K562 (cell line): ENCODE data around the gene HOXC11. TPM values are rescaled to one million over a fixed set of nuclear protein-coding genes. Genes with fewer than 3 reads are reported as not detected.

Experiments
- ARID2 ChIP-seq: fragments of 450-650 bp; IDR thresholded peaks from 2 replicates; pipeline ENCODE4 v1.6.1; 2017; ENCODE audit warnings: antibody characterized with exemption, mild to moderate bottlenecking
- DMBX1 ChIP-seq: fragments of 250-450 bp; sonication (Bioruptor Pico); IDR thresholded peaks from 2 replicates; pipeline ENCODE4 v1.8.0; 2022; ENCODE audit warnings: inconsistent platforms, mild to moderate bottlenecking, moderate library complexity, borderline replicate concordance
- GABPB2 ChIP-seq: fragments of 250-450 bp; sonication (Bioruptor Pico); conservative IDR thresholded peaks from 2 replicates; pipeline ENCODE4 v1.5.1; 2021; ENCODE audit warnings: mild to moderate bottlenecking
- MTF1 ChIP-seq: fragments of 250-450 bp; sonication (Bioruptor Pico); IDR thresholded peaks from 2 replicates; pipeline ENCODE4 v1.9.0; 2021; ENCODE audit warnings: moderate library complexity, mild to moderate bottlenecking, inconsistent platforms, borderline replicate concordance
- NFIC ChIP-seq: fragments of 450-650 bp; IDR thresholded peaks from 2 replicates; pipeline ENCODE4 v1.6.1; 2017; ENCODE audit warnings: mild to moderate bottlenecking, inconsistent platforms
- PCBP1 ChIP-seq: fragments of 200-400 bp; formaldehyde crosslinking; IDR thresholded peaks from 2 replicates; pipeline ENCODE4 v1.6.1; 2018; ENCODE audit warnings: mild to moderate bottlenecking, low read depth, low read length; ENCODE audit not compliant: poor library complexity, severe bottlenecking
- POLR3A ChIP-seq: IDR thresholded peaks from 2 replicates; pipeline ENCODE4 v1.6.1; 2011; ENCODE audit warnings: borderline replicate concordance, mild to moderate bottlenecking, moderate library complexity; ENCODE audit not compliant: insufficient read length, insufficient read depth; ENCODE audit errors: extremely low read depth
- RBM22 ChIP-seq: fragments of 200-400 bp; formaldehyde crosslinking; IDR thresholded peaks from 2 replicates; pipeline ENCODE4 v1.6.1; 2018; ENCODE audit warnings: low read length, low read depth; ENCODE audit not compliant: poor library complexity, severe bottlenecking
- SIRT6 ChIP-seq: IDR thresholded peaks from one replicate; pipeline ENCODE4 v1.6.1; 2012; ENCODE audit warnings: low read depth, mild to moderate bottlenecking, control low read depth, inconsistent platforms, low read length, moderate library complexity
- SIX5 ChIP-seq, 2 experiments: IDR thresholded peaks; 2 replicates each; pipeline ENCODE4 v1.6.1; 2011; ENCODE audit warnings: low read length in 2 of 2, borderline replicate concordance in 1 of 2, low read depth in 1 of 2, mild to moderate bottlenecking in 1 of 2, moderate library complexity in 1 of 2; ENCODE audit not compliant: insufficient read depth in 1 of 2
- SRSF9 ChIP-seq: fragments of 200-400 bp; formaldehyde crosslinking; IDR thresholded peaks from 2 replicates; pipeline ENCODE4 v1.6.1; 2017; ENCODE audit warnings: low read depth, low read length, borderline replicate concordance
- STAT5B ChIP-seq: fragments of 250-450 bp; sonication (Bioruptor Pico); IDR thresholded peaks from 2 replicates; pipeline ENCODE4 v1.8.0; 2021; ENCODE audit warnings: mild to moderate bottlenecking, inconsistent platforms
- TOE1 ChIP-seq, 2 experiments: fragments of 450-650 bp in 1 of 2; sonication (generic) in 1 of 2; formaldehyde crosslinking in 1 of 2; IDR thresholded peaks; 2 replicates each; pipeline versions ENCODE4 v1.7.1 to v1.8.0; 2016 to 2022; ENCODE audit warnings: borderline replicate concordance in 2 of 2, mild to moderate bottlenecking in 2 of 2, antibody characterized with exemption in 1 of 2, inconsistent platforms in 1 of 2, low read depth in 1 of 2, missing genetic modification reagents in 1 of 2, moderate library complexity in 1 of 2
- U2AF1 ChIP-seq: fragments of 200-400 bp; formaldehyde crosslinking; optimal IDR thresholded peaks from 2 replicates; pipeline ENCODE3; 2017; ENCODE audit warnings: mild to moderate bottlenecking, low read depth, low read length, moderate library complexity
- ZKSCAN3 ChIP-seq: fragments of 250-450 bp; sonication (Bioruptor Pico); IDR thresholded peaks from 2 replicates; pipeline ENCODE4 v1.4.0; 2020
- ZNF3 ChIP-seq: fragments of 250-450 bp; sonication (Bioruptor Pico); IDR thresholded peaks from 2 replicates; pipeline ENCODE4 v1.5.0; 2021; ENCODE audit warnings: mild to moderate bottlenecking, moderate library complexity
- ZNF75A ChIP-seq: fragments of 450-650 bp; formaldehyde crosslinking; IDR thresholded peaks from 2 replicates; pipeline ENCODE4 v1.4.0; 2020; ENCODE audit warnings: mild to moderate bottlenecking
- polyA plus RNA-seq, 8 experiments: library from polyadenylated mRNA; depleted of rRNA in 4 of 8; stranded (reverse) in 5 of 8; unstranded in 3 of 8; fragments of >200 nt; fragmentation: Nextera tagmentation in 2 of 8; fragmentation: Illumina TruSeq in 1 of 8; extraction: Ambion mirVana in 2 of 8; extraction: Trizol in 1 of 8; gene quantifications; 2 replicates each; pipeline versions ENCODE4 v1.2.1 to v1.2.3, GENCODE V29; 2011 to 2014; ENCODE audit warnings: inconsistent platforms in 1 of 8, missing spikeins in 1 of 8
- total RNA-seq, 7 experiments: library from RNA; depleted of rRNA in 6 of 7; stranded (reverse); fragments of >200 nt in 6 of 7; fragmentation: Illumina TruSeq in 2 of 7; extraction: Trizol in 2 of 7; gene quantifications; 2 replicates each; pipeline versions ENCODE4 v1.2.1 to v1.2.3, GENCODE V29; 2011 to 2021; ENCODE audit warnings: low replicate concordance in 1 of 7
- TF ChIP-seq, protein P1 (sequence below), 2 experiments: fragments of 450-650 bp in 1 of 2; sonication (generic) in 1 of 2; formaldehyde crosslinking in 1 of 2; IDR thresholded peaks in 1 of 2; conservative IDR thresholded peaks in 1 of 2; 2 replicates each; pipeline versions ENCODE4 v1.6.1 to v1.8.1; 2016 to 2023; ENCODE audit warnings: mild to moderate bottlenecking in 2 of 2, moderate library complexity in 2 of 2, inconsistent platforms in 1 of 2, missing genetic modification reagents in 1 of 2
- TF ChIP-seq, protein P2 (sequence below): fragments of 250-450 bp; sonication (Bioruptor Pico); IDR thresholded peaks from 2 replicates; pipeline ENCODE4 v1.4.0; 2020; ENCODE audit warnings: mild to moderate bottlenecking, moderate library complexity, borderline replicate concordance
- TF ChIP-seq, protein P3 (sequence below), 2 experiments: IDR thresholded peaks; 2 replicates each; pipeline ENCODE4 v1.6.1; 2012; ENCODE audit warnings: improper control_type of control experiment in 2 of 2, low read depth in 2 of 2, low read length in 2 of 2, borderline replicate concordance in 1 of 2

The HOXC11 gene
- total and polyA plus RNA-seq, 9 of the 15 experiments (the other 6 are each of a cell fraction or from before 2014, with no cell fraction given): not detected

DNA sequence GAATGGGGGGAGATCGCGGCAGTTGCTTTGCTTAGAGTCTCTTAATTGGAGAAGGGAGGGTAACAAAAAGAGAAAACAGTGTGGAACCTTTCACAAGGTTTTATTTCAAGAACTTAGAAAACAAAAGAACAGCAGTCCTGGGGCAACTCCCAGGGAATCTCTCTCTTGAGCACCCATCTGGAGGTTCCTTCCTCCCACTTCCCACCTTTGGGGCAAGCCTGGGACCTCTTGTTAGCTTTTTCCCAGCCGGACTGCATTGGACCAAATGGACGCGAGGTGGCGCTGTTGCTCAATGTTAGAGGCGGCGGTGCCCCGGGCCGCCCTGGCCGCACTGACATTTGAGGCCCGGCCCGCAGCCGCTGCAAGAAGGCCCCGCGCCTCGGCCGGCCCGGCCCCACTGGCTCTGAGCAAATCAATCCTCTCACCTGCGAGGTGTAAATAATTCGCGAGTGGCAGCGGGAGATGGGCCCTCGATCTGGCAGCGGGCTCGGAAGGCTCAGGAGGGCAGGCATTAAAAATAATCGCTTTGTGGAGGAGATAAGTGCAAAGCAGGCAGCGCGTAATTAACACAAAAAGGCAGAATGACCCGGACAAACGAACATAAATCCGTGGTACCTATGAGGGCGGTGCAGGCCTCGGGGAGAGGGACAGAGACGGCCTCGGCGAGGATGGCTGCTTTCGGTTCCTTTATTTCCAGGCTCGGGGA, 33.1 kb downstream of the HOXC11 start (continued):
- no peak for TF ChIP-seq STAT5B (CRISPR knock-in tag)
- TF ChIP-seq DMBX1 (CRISPR knock-in tag): no peak
- TF ChIP-seq RBM22: no peak
- no peak for TF ChIP-seq ZNF3 (CRISPR knock-in tag)
- TF ChIP-seq GABPB2 (CRISPR knock-in tag): no peak
- TF ChIP-seq, protein P1, sequence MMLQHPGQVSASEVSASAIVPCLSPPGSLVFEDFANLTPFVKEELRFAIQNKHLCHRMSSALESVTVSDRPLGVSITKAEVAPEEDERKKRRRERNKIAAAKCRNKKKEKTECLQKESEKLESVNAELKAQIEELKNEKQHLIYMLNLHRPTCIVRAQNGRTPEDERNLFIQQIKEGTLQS (IDR thresholded peaks at IDR 0.05): no peak
- TF ChIP-seq, protein P1 (CRISPR knock-in tag; conservative IDR thresholded peaks at IDR 0.05): peak; percentile 37; the same call in 1 of the 2 replicates
- TF ChIP-seq POLR3A: no peak
- no peak for TF ChIP-seq PCBP1
- TF ChIP-seq MTF1 (CRISPR knock-in tag): no peak
- no peak for TF ChIP-seq U2AF1
- no peak for TF ChIP-seq SRSF9
- TF ChIP-seq ZNF75A (CRISPR knock-in tag): no peak
- TF ChIP-seq ARID2: peak; percentile 88
- TF ChIP-seq, protein P2, sequence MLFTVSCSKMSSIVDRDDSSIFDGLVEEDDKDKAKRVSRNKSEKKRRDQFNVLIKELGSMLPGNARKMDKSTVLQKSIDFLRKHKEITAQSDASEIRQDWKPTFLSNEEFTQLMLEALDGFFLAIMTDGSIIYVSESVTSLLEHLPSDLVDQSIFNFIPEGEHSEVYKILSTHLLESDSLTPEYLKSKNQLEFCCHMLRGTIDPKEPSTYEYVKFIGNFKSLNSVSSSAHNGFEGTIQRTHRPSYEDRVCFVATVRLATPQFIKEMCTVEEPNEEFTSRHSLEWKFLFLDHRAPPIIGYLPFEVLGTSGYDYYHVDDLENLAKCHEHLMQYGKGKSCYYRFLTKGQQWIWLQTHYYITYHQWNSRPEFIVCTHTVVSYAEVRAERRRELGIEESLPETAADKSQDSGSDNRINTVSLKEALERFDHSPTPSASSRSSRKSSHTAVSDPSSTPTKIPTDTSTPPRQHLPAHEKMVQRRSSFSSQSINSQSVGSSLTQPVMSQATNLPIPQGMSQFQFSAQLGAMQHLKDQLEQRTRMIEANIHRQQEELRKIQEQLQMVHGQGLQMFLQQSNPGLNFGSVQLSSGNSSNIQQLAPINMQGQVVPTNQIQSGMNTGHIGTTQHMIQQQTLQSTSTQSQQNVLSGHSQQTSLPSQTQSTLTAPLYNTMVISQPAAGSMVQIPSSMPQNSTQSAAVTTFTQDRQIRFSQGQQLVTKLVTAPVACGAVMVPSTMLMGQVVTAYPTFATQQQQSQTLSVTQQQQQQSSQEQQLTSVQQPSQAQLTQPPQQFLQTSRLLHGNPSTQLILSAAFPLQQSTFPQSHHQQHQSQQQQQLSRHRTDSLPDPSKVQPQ (CRISPR knock-in tag): no peak
- TF ChIP-seq TOE1 (IDR thresholded peaks at IDR 0.05; ENCODE audit: borderline replicate concordance): no peak
- TF ChIP-seq TOE1 (CRISPR knock-in tag; IDR thresholded peaks at IDR 0.05; ENCODE audit: borderline replicate concordance, low read depth): no peak
- TF ChIP-seq, protein P3, sequence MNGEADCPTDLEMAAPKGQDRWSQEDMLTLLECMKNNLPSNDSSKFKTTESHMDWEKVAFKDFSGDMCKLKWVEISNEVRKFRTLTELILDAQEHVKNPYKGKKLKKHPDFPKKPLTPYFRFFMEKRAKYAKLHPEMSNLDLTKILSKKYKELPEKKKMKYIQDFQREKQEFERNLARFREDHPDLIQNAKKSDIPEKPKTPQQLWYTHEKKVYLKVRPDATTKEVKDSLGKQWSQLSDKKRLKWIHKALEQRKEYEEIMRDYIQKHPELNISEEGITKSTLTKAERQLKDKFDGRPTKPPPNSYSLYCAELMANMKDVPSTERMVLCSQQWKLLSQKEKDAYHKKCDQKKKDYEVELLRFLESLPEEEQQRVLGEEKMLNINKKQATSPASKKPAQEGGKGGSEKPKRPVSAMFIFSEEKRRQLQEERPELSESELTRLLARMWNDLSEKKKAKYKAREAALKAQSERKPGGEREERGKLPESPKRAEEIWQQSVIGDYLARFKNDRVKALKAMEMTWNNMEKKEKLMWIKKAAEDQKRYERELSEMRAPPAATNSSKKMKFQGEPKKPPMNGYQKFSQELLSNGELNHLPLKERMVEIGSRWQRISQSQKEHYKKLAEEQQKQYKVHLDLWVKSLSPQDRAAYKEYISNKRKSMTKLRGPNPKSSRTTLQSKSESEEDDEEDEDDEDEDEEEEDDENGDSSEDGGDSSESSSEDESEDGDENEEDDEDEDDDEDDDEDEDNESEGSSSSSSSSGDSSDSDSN (IDR thresholded peaks at IDR 0.05; ENCODE audit: borderline replicate concordance in 1 of 2, low read depth in 2 of 2, low read length in 2 of 2): no peak
- TF ChIP-seq SIRT6: no peak
- no peak for TF ChIP-seq SIX5 (IDR thresholded peaks at IDR 0.05; ENCODE audit: borderline replicate concordance in 1 of 2, insufficient read depth in 1 of 2, low read depth in 1 of 2, low read length in 2 of 2)
- no peak for TF ChIP-seq NFIC
- TF ChIP-seq ZKSCAN3: no peak
